Tibial nerve (tissue), 4 donors: ENCODE results near the gene RAB40AL. TPM values are rescaled to one million over a fixed set of nuclear protein-coding genes. Genes with fewer than 3 reads are reported as not detected.

Source experiments
- DNase-seq, 2 donors: peaks; one replicate each; pipeline ENCODE4 v3.0.0-alpha.2; 2019; ENCODE audit warnings: low spot score in 2 of 2
- H3K27ac ChIP-seq, 4 donors: fragments of 200-600 bp; sonication (generic) in 3 of 4; one replicate each; pipeline ENCODE4 v1.5.1; 2017 to 2019; ENCODE audit warnings: mild to moderate bottlenecking in 1 of 4
- H3K27me3 ChIP-seq, 2 donors: fragments of 200-600 bp; sonication (generic) in 1 of 2; one replicate each; pipeline versions ENCODE4 v1.5.1 to v1.6.0; 2017 to 2019
- H3K36me3 ChIP-seq, 3 donors: fragments of 200-600 bp; sonication (generic); one replicate each; pipeline ENCODE4 v1.5.1; 2018 to 2019
- H3K4me1 ChIP-seq, 4 donors: fragments of 200-600 bp; sonication (generic) in 3 of 4; one replicate each; pipeline ENCODE4 v1.5.1; 2017 to 2019
- H3K4me3 ChIP-seq, 4 donors: fragments of 200-600 bp; sonication (generic) in 3 of 4; one replicate each; pipeline ENCODE4 v1.5.1; 2017 to 2019; ENCODE audit warnings: mild to moderate bottlenecking in 1 of 4, moderate library complexity in 1 of 4
- H3K9me3 ChIP-seq, 4 donors: fragments of 200-600 bp; sonication (generic) in 3 of 4; one replicate each; pipeline ENCODE4 v1.5.1; 2017 to 2019
- EP300 ChIP-seq, 2 donors: sonication (generic); formaldehyde crosslinking; IDR thresholded peaks; one replicate each; pipeline ENCODE4 v1.6.1; 2017; ENCODE audit warnings: antibody characterized with exemption in 2 of 2, mild to moderate bottlenecking in 1 of 2
- POLR2A ChIP-seq, 2 donors: fragments of 450-650 bp; IDR thresholded peaks; one replicate each; pipeline ENCODE4 v1.6.1; 2017; ENCODE audit warnings: antibody characterized with exemption in 2 of 2, mild to moderate bottlenecking in 2 of 2, moderate library complexity in 2 of 2
- WGBS, 2 donors: methylation state at CpG; one replicate each; pipeline ENCODE4 v1.1.5; 2018; 5-methylcytosine and 5-hydroxymethylcytosine counted together
- total RNA-seq, 4 donors: library from RNA; depleted of rRNA; stranded (reverse); fragments of >200 nt; gene quantifications; one replicate each; pipeline ENCODE4 v1.1.0, GENCODE V29; 2016
- TF ChIP-seq, protein P1 (sequence below), 5 experiments: fragments of 200-600 bp in 3 of 5; fragments of 450-650 bp in 2 of 5; sonication (generic) in 3 of 5; IDR thresholded peaks; one replicate each; pipeline ENCODE4 v1.5.1; 2016 to 2019; ENCODE audit warnings: antibody characterized with exemption in 5 of 5, mild to moderate bottlenecking in 3 of 5, moderate library complexity in 2 of 5

RAB40AL gene
- total RNA-seq, 4 donors from 2014 or later = 1.4 to 3.3 (median 2.4) TPM; not detected in 1

- H3K27me3 ChIP-seq = peaks cover 0 to 14% of the 10 kb centered on the region in 2 donors
- no peaks in the 10 kb centered on the region for H3K9me3 ChIP-seq
- no peaks in the 10 kb centered on the region for H3K36me3 ChIP-seq
- no peak overlapping the region for H3K27ac ChIP-seq
- TF ChIP-seq EP300 (IDR thresholded peaks at IDR 0.05) (no peak), POLR2A (IDR thresholded peaks at IDR 0.05) (no peak)
- TF ChIP-seq, protein P1, sequence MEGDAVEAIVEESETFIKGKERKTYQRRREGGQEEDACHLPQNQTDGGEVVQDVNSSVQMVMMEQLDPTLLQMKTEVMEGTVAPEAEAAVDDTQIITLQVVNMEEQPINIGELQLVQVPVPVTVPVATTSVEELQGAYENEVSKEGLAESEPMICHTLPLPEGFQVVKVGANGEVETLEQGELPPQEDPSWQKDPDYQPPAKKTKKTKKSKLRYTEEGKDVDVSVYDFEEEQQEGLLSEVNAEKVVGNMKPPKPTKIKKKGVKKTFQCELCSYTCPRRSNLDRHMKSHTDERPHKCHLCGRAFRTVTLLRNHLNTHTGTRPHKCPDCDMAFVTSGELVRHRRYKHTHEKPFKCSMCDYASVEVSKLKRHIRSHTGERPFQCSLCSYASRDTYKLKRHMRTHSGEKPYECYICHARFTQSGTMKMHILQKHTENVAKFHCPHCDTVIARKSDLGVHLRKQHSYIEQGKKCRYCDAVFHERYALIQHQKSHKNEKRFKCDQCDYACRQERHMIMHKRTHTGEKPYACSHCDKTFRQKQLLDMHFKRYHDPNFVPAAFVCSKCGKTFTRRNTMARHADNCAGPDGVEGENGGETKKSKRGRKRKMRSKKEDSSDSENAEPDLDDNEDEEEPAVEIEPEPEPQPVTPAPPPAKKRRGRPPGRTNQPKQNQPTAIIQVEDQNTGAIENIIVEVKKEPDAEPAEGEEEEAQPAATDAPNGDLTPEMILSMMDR (IDR thresholded peaks at IDR 0.05) = no peak
- DNase-seq = no peak
- 71% methylated on average over 4 to 5 of the region's 5 CpGs for WGBS, 2 donors
- H3K4me3 ChIP-seq = no peak overlapping the region
- no peaks in the 10 kb centered on the region for H3K4me1 ChIP-seq
Measured at GRCh38 chrX:102958794-102959193, 21.7 kb downstream of the RAB40AL start.

GRCh38 chrX:102959471-102959870, 22.4 kb downstream of the RAB40AL start:
- H3K4me3 ChIP-seq = no peak overlapping the region
- no peak for TF ChIP-seq POLR2A (IDR thresholded peaks at IDR 0.05)
- TF ChIP-seq, protein P1 (IDR thresholded peaks at IDR 0.05) = no peak
- no peak for TF ChIP-seq EP300 (IDR thresholded peaks at IDR 0.05)
- peaks cover 0 to 14% of the 10 kb centered on the region in 2 donors for H3K27me3 ChIP-seq
- DNase-seq = no peak
- no peaks in the 10 kb centered on the region for H3K4me1 ChIP-seq
- H3K36me3 ChIP-seq = no peaks in the 10 kb centered on the region
- WGBS, 2 donors = 56 to 65% methylated on average over 2 to 4 of the region's 4 CpGs
- H3K27ac ChIP-seq = no peak overlapping the region
- H3K9me3 ChIP-seq = no peaks in the 10 kb centered on the region

- no peaks in the 10 kb centered on the region for H3K4me1 ChIP-seq
- H3K36me3 ChIP-seq = no peaks in the 10 kb centered on the region
- no peak for DNase-seq
- H3K27ac ChIP-seq = no peak overlapping the region
- 28 to 92% methylated on average over 1 of the region's 1 CpG for WGBS, 2 donors
- peaks cover 0 to 10% (median 0%) of the 10 kb centered on the region in 4 donors for H3K9me3 ChIP-seq
- H3K4me3 ChIP-seq = no peak overlapping the region
- peaks cover 0 to 14% of the 10 kb centered on the region in 2 donors for H3K27me3 ChIP-seq
- no peak for TF ChIP-seq EP300 (IDR thresholded peaks at IDR 0.05)
- TF ChIP-seq, protein P1 (IDR thresholded peaks at IDR 0.05) = no peak
- no peak for TF ChIP-seq POLR2A (IDR thresholded peaks at IDR 0.05)
Measured at GRCh38 chrX:102963955-102964354, 26.9 kb downstream of the RAB40AL start.

DNA sequence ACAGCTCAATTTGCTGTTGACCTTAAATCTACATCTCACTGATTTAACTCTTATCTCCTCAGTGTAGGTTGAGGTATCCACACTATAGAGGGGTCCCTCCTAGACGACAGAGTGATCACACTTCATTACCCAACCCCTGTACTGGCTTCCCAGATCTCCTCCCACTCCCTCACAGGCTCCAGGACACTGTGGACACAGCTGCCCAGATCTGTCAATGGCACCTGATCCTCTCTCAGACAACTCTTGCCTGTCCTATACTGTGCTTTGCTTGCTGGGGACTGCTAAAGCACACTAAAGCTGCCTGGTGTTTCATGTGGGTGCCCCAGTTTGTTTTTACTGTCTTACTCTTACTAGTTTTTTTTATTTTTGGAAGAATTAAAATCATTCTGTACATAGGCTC, 27.9 kb downstream of the RAB40AL start:
- TF ChIP-seq EP300 (IDR thresholded peaks at IDR 0.05) (no peak), POLR2A (IDR thresholded peaks at IDR 0.05) (no peak)
- TF ChIP-seq, protein P1 (IDR thresholded peaks at IDR 0.05) = no peak
- no peak for DNase-seq
- H3K4me1 ChIP-seq = no peaks in the 10 kb centered on the region
- H3K4me3 ChIP-seq = no peak overlapping the region
- peaks cover 0 to 19% (median 2%) of the 10 kb centered on the region in 4 donors for H3K9me3 ChIP-seq
- H3K27ac ChIP-seq = no peak overlapping the region
- no peaks in the 10 kb centered on the region for H3K36me3 ChIP-seq
- 33 to 35% methylated on average over 1 of the region's 1 CpG for WGBS, 2 donors
- peaks cover 0 to 14% of the 10 kb centered on the region in 2 donors for H3K27me3 ChIP-seq

DNA sequence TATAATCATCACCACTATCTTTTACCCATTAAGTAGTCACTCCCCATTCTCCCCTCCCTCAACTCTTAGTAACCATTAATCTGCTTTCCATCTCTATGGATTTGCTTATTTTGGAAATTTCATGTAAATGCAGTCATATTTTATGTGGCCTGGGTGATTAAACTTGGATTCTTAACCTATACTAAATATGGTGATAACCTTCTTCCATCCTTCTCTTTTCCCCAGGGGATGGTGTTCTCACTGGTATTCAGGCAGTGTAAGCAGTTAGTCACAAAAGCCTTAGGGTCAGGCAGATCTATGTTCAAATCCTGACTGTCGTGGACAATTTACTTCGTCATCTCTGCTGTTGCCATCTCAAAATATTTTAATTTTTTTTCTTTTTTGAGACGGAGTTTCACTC, 29.6 kb downstream of the RAB40AL start:
- Histone ChIP-seq H3K9me3 (peaks cover 0 to 23% (median 7%) of the 10 kb centered on the region in 4 donors), H3K27me3 (peaks cover 0 to 14% of the 10 kb centered on the region in 2 donors), H3K4me3 (no peak overlapping the region), H3K36me3 (no peaks in the 10 kb centered on the region), H3K27ac (no peak overlapping the region), H3K4me1 (no peaks in the 10 kb centered on the region)
- 63 to 78% methylated on average over 3 of the region's 3 CpGs for WGBS, 2 donors
- DNase-seq = no peak
- TF ChIP-seq, protein P1 (IDR thresholded peaks at IDR 0.05) = no peak
- TF ChIP-seq POLR2A (IDR thresholded peaks at IDR 0.05) = no peak
- TF ChIP-seq EP300 (IDR thresholded peaks at IDR 0.05) = no peak
